HG02588 (cell line): ENCODE measurements around the gene KNDC1.
"Not testable (repeated sequence)": the region's sequence is repeated elsewhere in the genome, so short reads cannot be mapped to it uniquely, and the experiment has no call there.

Experiments used
- ATAC-seq: cut with Tn5 transposase; IDR thresholded peaks from one replicate; pipeline ENCODE4 v1.9.1; 2021; ENCODE audit warnings: mild to moderate bottlenecking, moderate library complexity; ENCODE audit not compliant: unreplicated experiment

Gene KNDC1

DNA sequence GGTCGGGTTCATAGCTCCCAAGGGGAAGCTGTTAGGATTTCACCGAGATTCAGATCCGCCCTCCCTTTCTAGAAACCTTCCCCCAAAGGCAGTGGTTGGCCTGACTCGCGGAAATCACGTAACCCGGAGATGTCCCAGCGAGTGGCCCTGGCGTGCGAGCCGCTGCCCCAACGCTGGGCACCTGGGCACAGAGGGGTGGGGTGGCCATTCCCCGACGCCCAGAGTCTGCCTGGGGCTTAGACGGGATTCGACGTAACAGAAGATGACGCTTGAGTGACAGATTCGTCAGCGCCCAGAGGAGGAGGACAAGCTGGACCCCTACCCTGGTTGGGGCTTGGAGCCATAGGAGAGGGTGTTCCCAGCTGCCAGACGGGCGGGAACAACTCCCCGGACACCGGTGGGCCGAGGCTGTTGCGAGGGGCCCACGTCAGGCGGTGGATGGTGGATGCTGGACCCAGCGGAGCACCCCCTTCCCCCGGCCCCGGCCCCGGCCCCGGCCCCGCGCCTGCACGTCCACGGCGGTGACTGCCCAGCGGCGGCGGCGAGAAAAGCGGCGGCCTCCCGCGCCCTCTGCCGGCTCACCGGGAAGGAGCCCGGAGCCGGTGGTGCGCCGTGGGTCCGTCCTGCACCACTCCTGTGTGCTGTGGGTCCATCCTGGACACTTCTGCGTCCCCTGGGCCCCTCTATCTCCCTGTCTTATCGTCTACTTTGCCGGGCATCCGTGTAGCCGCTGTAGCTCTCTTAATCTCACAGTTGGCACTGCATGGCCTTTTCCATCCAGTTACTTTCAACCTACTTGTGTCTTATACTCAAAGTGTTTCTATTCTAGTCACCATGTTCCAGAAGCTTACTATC lies 35.4 kb upstream of the KNDC1 start:
- no peak for ATAC-seq

GRCh38 chr10:133125901-133126300 lies 34.1 kb upstream of the KNDC1 start:
- ATAC-seq: no peak

- no peak for ATAC-seq
Observed at GRCh38 chr10:133126431-133127290, 33.4 kb upstream of the KNDC1 start.

GRCh38 chr10:133127291-133128125 lies 32.5 kb upstream of the KNDC1 start:
- no peak for ATAC-seq

DNA sequence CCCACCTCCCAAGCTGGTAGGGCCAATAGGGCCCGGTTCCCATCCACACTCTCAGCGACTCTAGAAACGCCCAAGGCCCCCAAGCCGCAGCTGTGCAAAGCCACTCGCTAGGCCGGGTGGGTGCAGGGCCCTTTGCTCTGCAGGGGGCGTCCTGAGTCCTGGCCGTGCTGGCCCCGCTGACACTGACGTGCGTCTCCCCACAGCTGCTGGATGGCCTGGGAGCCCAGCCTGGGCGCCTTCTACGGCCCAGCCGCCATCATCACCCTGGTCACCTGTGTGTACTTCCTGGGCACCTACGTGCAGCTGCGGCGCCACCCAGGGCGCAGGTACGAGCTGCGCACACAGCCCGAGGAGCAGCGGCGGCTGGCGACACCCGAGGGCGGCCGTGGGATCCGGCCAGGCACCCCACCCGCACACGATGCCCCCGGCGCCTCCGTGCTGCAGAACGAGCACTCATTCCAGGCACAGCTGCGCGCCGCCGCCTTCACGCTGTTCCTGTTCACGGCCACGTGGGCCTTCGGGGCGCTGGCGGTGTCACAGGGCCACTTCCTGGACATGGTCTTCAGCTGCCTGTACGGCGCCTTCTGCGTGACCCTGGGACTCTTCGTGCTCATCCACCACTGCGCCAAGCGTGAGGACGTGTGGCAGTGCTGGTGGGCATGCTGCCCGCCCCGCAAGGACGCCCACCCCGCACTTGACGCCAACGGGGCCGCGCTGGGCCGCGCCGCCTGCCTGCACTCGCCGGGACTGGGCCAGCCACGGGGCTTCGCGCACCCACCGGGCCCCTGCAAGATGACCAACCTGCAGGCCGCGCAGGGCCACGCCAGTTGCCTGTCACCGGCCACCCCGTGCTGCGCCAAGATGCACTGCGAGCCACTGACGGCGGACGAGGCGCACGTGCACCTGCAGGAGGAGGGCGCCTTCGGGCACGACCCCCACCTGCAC lies 31.6 kb upstream of the KNDC1 start:
- no peak for ATAC-seq

GRCh38 chr10:133129071-133129858 lies 30.8 kb upstream of the KNDC1 start:
- no peak for ATAC-seq

DNA sequence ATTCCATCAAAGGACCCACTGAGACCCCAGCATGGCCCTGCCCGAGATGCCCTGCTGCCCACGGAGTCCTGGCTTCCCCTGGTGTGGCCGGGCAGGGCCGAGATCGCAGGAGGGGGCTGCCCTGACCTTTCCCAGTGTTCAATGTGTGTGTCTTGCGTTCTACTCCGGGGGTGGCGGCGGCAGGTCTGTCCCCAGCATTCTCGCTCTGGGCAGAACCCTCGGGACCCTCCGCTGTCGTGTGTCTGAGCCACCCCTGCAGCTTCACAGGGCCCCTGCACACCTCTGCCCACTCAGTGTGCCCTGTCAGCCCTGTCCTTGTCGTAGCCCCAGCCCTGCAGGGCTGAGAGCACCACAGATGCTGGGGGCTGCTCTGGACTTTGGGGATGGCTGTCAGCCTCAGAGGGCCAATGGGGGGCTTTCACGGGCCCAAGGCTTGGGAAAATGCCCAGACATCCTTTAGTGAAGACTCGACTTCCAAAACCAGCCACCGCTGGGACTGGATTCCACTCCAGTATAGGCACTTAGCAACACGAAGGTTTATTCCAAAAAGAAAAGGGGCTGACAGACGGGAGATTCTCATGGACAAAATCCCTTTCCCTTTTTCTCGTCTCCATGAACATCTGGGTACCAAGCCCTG lies 30.0 kb upstream of the KNDC1 start:
- ATAC-seq: no peak

DNA sequence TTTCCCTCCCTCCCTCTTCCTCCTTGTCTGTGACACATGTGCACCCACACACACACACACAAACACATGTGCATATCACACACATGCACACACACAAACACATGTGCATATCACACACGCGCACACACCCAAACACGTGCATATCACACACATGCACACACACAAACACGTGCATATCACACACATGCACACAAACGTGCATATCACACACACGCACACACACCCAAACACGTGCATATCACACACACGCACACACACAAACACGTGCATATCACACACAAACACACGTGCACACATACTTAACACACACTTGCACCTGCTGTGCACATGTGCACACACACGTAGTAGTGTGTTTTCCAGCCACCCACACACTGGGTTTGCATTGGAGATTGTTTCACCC lies 29.4 kb upstream of the KNDC1 start:
- ATAC-seq: no peak

- no peak for ATAC-seq
Observed at GRCh38 chr10:133131053-133131452, 29.0 kb upstream of the KNDC1 start.

- no peak for ATAC-seq
Observed at GRCh38 chr10:133131734-133132472, 28.1 kb upstream of the KNDC1 start.

- no peak for ATAC-seq
Observed at GRCh38 chr10:133132473-133133291, 27.3 kb upstream of the KNDC1 start.

DNA sequence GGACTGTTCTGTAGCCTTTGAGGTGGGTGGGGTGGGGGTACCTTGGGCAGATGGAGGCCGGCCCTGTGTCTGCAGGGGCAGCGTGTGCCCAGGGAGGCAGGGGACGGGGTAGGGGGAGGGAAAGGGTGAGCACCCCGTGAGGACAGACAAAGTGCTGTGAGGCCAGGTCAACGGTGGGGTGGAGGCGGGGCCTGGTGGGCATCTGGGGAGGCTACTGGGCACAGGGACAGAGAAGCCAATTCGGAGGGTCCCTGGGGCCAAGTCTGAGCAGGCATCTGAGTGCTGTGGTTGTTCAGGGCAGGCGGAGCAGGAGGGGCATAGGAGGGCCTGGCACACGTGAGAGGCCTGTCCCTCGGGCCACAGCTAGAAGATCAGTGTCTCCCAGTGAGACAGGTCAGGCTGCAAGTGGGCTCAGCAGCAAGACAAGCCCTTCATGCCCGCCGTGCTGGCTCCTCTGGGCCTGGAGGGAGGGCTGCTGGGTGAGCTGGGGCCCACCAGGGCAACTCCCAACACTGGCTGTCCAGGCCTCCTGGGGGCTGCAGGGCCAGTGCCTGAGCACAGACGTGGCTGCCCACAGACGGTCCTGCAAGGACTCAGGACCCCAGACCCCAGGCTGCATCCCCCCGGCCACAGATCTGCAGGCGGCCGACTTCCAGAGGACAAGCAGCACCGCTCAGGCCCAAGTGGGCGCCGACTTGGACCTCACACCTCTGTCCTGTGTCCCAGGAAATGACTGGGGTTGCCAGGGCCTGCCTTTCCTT lies 26.4 kb upstream of the KNDC1 start:
- ATAC-seq: no peak

- no peak for ATAC-seq
Observed at GRCh38 chr10:133134411-133135115, 25.5 kb upstream of the KNDC1 start.

GRCh38 chr10:133135116-133135465 lies 24.9 kb upstream of the KNDC1 start:
- no peak for ATAC-seq

- not testable (repeated sequence) for ATAC-seq
Observed at GRCh38 chr10:133137486-133138145, 22.4 kb upstream of the KNDC1 start.
